SU-DHL-6 (cell line): ENCODE results near the gene AGRN.

Experiments
- H2AFZ ChIP-seq: fragments of 200-600 bp; sonication (generic); 2 replicates; pipeline ENCODE4 v1.6.1; 2014; ENCODE audit warnings: low read depth, mild to moderate bottlenecking, moderate library complexity, mixed read lengths, antibody characterized with exemption, low read length; ENCODE audit not compliant: severe bottlenecking
- H3F3A ChIP-seq: fragments of 200-600 bp; shearing (Covaris generic); 2 replicates; pipeline ENCODE4 v1.6.0; 2016; ENCODE audit warnings: antibody characterized with exemption, mild to moderate bottlenecking; ENCODE audit not compliant: insufficient read depth
- H3K27ac ChIP-seq: fragments of 200-600 bp; sonication (generic); 2 replicates; pipeline ENCODE4 v1.5.1; 2016; ENCODE audit warnings: low read depth, mild to moderate bottlenecking, low read length, moderate library complexity, mixed read lengths
- H3K27me3 ChIP-seq: fragments of 200-600 bp; sonication (generic), shearing (Covaris generic); 2 replicates; pipeline ENCODE4 v1.6.0; 2014; ENCODE audit warnings: mild to moderate bottlenecking, low read length
- H3K36me3 ChIP-seq: fragments of 200-600 bp; sonication (generic); 2 replicates; pipeline ENCODE4 v1.6.1; 2014; ENCODE audit warnings: mild to moderate bottlenecking, low read length, mixed read lengths
- H3K4me2 ChIP-seq: fragments of 300-600, 200-600 bp; shearing (Covaris generic), sonication (generic); 2 replicates; pipeline ENCODE4 v1.6.0; 2014; ENCODE audit warnings: low read length, low read depth, mild to moderate bottlenecking; ENCODE audit not compliant: poor library complexity, severe bottlenecking
- H3K4me3 ChIP-seq: fragments of 200-600 bp; sonication (generic); 2 replicates; pipeline ENCODE4 v1.5.1; 2014; ENCODE audit warnings: antibody characterized with exemption, low read length, mild to moderate bottlenecking, mixed read lengths; ENCODE audit not compliant: insufficient read depth, poor library complexity, severe bottlenecking
- H3K79me2 ChIP-seq: fragments of 200-600 bp; sonication (generic); 2 replicates; pipeline ENCODE4 v1.6.1; 2014; ENCODE audit warnings: mild to moderate bottlenecking, low read length, moderate library complexity; ENCODE audit not compliant: insufficient read depth
- H3K9ac ChIP-seq: fragments of 200-600 bp; sonication (generic); 2 replicates; pipeline ENCODE4 v1.7.0; 2014; ENCODE audit warnings: mild to moderate bottlenecking, low read length
- H3K9me2 ChIP-seq: fragments of 200-600 bp; sonication (generic); replicated peaks from 2 replicates; pipeline ENCODE4 v1.6.1; 2014; ENCODE audit warnings: low read length; ENCODE audit not compliant: insufficient read depth
- H3K9me3 ChIP-seq: fragments of 200-600 bp; sonication (generic); 2 replicates; pipeline ENCODE4 v1.6.1; 2014; ENCODE audit warnings: low read length, mixed read lengths; ENCODE audit not compliant: insufficient read depth
- H4K20me1 ChIP-seq: fragments of 200-600 bp; sonication (generic); 2 replicates; pipeline ENCODE4 v1.6.1; 2014; ENCODE audit warnings: low read depth, mild to moderate bottlenecking, antibody characterized with exemption, low read length, moderate library complexity, mixed read lengths
- CTCF ChIP-seq: fragments of 200-600 bp; sonication (generic); IDR thresholded peaks from one replicate; pipeline ENCODE4 v1.5.1; 2017; ENCODE audit warnings: antibody characterized with exemption, mild to moderate bottlenecking, low read length, moderate library complexity; ENCODE audit not compliant: insufficient read depth, poor library complexity, severe bottlenecking
- EZH2phosphoT487 ChIP-seq: fragments of 200-600 bp; sonication (generic), shearing (Covaris generic); conservative IDR thresholded peaks from 2 replicates; pipeline ENCODE4 v1.6.1; 2018; ENCODE audit warnings: mild to moderate bottlenecking, antibody characterized with exemption, low read length, moderate library complexity, mixed read lengths

Gene AGRN

DNA sequence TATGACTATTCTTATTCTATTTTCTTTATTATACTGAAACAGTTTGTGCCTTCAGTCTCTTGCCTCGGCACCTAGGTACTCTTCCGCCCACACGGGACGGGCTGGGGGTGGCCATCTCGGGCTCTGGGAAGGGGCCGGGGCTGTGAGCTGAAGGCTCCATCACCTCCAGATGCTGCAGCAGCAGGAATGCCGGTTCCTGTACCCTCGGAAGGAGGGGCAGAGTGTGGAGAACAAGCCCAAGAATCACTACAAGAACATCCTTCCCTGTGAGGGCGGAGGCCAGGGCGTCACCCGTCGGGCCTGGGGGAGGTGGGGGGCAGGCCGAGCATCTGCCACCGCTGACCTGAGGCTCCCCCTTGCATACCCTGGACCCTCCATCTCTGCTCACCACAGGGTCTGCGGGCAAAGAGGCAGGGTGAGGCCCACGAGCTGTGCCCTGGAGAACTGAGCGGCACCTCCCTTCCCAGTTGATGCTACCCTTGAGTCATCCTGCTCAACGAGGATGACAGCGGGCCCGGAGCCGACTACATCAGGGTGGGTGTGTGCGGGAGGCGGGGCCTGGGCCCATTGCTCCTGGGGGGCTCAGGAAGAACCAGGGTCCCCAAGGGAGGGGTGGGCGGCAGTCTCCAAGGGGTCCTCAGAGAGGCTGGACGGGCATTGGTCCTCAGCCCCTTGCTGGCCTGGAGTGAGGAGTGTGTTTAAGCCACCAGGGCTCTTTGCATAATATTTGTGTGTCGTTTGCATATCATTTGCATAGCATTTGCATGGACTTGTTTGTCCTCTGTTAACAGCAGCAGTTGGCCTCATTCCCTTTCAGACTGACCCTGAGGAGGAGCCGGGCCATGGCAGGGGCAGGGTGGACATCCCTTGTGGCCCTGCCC is 46.7 kb downstream of the AGRN start:
- H3K4me2 ChIP-seq = no peak overlapping the region
- no peaks in the 10 kb centered on the region for H3K79me2 ChIP-seq
- H4K20me1 ChIP-seq = no peaks in the 10 kb centered on the region
- no peak overlapping the region for H2AFZ ChIP-seq
- TF ChIP-seq EZH2phosphoT487 (no peak), CTCF (no peak)
- no peaks in the 10 kb centered on the region for H3F3A ChIP-seq
- H3K27me3 ChIP-seq = no peaks in the 10 kb centered on the region
- no peak overlapping the region for H3K9ac ChIP-seq
- no peaks in the 10 kb centered on the region for H3K9me3 ChIP-seq
- no peak overlapping the region for H3K4me3 ChIP-seq
- no peak overlapping the region for H3K27ac ChIP-seq
- no peaks in the 10 kb centered on the region for H3K9me2 ChIP-seq
- H3K36me3 ChIP-seq = no peaks in the 10 kb centered on the region

DNA sequence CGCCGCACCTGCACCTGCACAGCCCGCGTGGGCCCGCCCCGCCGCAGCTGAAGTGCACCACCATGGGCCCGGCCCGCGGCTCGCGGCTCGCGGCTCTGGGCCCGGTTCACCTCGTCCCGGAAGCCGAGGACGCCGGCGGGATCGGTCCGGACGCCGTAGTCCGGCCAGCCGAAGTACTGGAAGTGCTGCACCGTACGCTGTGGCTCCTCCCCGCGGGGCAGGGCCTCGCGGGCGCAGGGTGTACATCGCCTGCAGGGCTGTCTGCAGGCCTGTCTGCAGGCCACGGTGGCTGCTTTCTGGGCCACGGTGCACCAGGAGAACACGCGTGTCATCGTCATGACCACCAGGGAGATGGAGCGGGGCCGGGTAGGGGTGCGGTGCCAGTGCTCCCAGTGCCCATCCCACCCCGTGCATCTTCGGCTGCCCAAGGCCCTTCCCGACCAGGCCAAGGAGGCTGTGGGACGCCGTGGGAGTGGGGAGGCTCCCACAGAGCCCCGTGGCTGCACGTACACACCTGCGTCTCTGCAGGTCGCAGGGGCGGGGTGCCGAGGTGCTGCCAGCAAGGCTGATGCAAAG is 47.5 kb downstream of the AGRN start:
- Histone ChIP-seq H3K4me2 (no peak overlapping the region), H3K9me2 (no peaks in the 10 kb centered on the region), H3K27ac (no peak overlapping the region), H3F3A (no peaks in the 10 kb centered on the region), H3K36me3 (no peaks in the 10 kb centered on the region), H4K20me1 (no peaks in the 10 kb centered on the region), H3K9me3 (no peaks in the 10 kb centered on the region), H3K27me3 (no peaks in the 10 kb centered on the region), H2AFZ (no peak overlapping the region), H3K79me2 (no peaks in the 10 kb centered on the region), H3K9ac (no peak overlapping the region), H3K4me3 (no peak overlapping the region)
- TF ChIP-seq EZH2phosphoT487 (no peak), CTCF (no peak)

DNA sequence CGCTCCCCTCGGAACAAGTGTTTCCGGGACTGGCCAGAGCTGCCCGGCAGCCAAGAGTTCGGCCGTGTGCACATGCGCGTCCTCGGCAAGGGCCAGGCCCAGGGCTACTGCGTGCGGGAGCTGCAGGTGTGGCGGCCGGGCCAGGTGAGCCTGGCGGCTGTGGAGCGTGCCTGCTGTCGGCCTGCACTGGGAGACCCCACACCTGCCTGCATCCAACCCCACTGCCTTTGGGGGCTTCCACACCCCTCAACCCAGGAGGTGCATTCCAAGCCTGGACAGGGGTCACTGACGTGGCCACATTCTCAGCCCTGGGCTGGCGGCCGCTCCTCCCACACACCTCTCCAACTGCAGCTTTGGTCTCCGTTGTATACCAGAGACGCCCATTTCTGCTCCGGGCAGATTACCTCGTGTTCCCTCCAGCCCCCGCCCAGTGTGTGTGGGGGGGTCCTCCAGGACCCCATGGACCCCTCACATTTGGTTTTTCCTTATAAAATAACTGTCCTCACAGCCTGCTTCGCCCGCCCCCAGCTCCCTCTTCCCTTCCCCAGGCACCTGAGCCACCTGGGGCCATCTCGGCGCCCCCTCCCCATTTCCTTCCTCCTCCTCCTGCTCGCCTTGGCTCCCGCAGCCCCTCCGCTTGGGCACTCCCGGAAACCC is 48.1 kb downstream of the AGRN start:
- H3K79me2 ChIP-seq = no peaks in the 10 kb centered on the region
- no peaks in the 10 kb centered on the region for H3K27me3 ChIP-seq
- H3K36me3 ChIP-seq = no peaks in the 10 kb centered on the region
- H3F3A ChIP-seq = no peaks in the 10 kb centered on the region
- no peaks in the 10 kb centered on the region for H4K20me1 ChIP-seq
- H3K4me2 ChIP-seq = no peak overlapping the region
- no peak for TF ChIP-seq CTCF
- TF ChIP-seq EZH2phosphoT487 = no peak
- H3K9ac ChIP-seq = no peak overlapping the region
- no peak overlapping the region for H2AFZ ChIP-seq
- H3K9me3 ChIP-seq = no peaks in the 10 kb centered on the region
- H3K4me3 ChIP-seq = no peak overlapping the region
- H3K9me2 ChIP-seq = no peaks in the 10 kb centered on the region
- no peak overlapping the region for H3K27ac ChIP-seq
